HepG2 (cell line): Measurements from ENCODE around the gene DIPK1A.

ENCODE experiments used
- ADNP ChIP-seq: sonication (generic); formaldehyde crosslinking; IDR thresholded peaks from 2 replicates; pipeline ENCODE4 v1.4.0; 2020; ENCODE audit warnings: missing genetic modification reagents
- JUND ChIP-seq: sonication (generic); formaldehyde crosslinking; IDR thresholded peaks from 2 replicates; pipeline ENCODE4 v1.8.0; 2022; ENCODE audit warnings: mild to moderate bottlenecking, missing genetic modification reagents
- NFE2L1 ChIP-seq: sonication (generic); formaldehyde crosslinking; IDR thresholded peaks from 2 replicates; pipeline ENCODE4 v1.4.0; 2020; ENCODE audit warnings: missing genetic modification reagents, mild to moderate bottlenecking, borderline replicate concordance
- POLR2A ChIP-seq, 2 experiments: IDR thresholded peaks; 2 replicates each; pipeline ENCODE4 v1.6.1; 2011; ENCODE audit warnings: low read depth in 2 of 2, low read length in 2 of 2, mild to moderate bottlenecking in 1 of 2, moderate library complexity in 1 of 2; ENCODE audit not compliant: insufficient read depth in 1 of 2
- TAF1 ChIP-seq: sonication (generic); formaldehyde crosslinking; IDR thresholded peaks from 2 replicates; pipeline ENCODE4 v1.4.0; 2020; ENCODE audit warnings: missing genetic modification reagents
- ZBTB7A ChIP-seq: sonication (generic); formaldehyde crosslinking; IDR thresholded peaks from 2 replicates; pipeline ENCODE4 v1.8.0; 2022; ENCODE audit warnings: mild to moderate bottlenecking, missing genetic modification reagents
- ZNF12 ChIP-seq: sonication (generic); formaldehyde crosslinking; IDR thresholded peaks from 2 replicates; pipeline ENCODE4 v1.5.0; 2020; ENCODE audit warnings: missing genetic modification reagents
- TF ChIP-seq, protein P1 (sequence below): fragments of 450-650 bp; IDR thresholded peaks from 2 replicates; pipeline ENCODE4 v1.6.1; 2016
- TF ChIP-seq, protein P2 (sequence below): sonication (generic); formaldehyde crosslinking; IDR thresholded peaks from 2 replicates; pipeline ENCODE4 v1.5.0; 2020; ENCODE audit warnings: mild to moderate bottlenecking, missing genetic modification reagents, moderate library complexity

DNA sequence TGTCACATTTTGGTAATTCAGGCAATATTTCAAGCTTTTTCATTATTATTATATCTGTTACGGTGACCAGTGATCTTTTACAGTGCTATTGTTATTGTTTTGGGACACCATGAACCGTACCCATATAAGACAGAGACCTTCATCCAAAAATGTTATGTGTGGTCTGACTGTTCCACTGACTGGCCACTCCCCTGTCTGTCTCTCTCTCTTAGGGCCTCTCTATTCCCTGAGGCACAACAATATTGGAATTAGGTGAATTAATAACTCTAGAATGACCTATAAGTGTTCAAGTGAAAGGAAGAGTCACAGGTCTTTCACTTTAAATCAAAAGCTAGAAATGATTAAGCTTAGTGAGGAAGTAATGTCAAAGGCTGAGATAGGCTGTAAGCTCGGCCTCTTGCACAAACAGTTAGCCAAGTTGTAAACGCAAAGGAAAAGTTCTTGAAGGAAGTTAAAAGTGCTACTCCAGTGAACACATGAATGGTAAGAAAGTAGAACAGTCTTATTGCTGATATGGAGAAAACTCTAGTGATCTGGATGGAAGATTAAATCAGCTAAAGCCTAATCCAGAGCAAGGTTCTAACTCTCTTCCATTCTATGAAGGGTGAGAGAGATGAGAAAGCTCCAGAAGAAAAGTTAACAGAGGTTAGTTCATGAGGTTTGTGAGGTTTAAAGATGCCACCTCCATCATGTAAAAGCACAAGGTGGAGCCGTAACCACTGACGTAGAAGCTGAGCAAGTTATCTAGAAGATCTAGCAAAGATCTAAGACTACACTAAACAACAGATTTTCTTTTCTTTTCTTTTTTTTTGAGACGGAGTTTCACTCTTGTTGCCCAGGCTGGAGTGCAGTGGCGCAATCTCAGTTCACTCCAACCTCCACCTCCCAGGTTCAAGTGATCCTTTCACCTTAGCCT is 19.7 kb upstream of the DIPK1A start:
- no peak for TF ChIP-seq ZNF12 (CRISPR knock-in tag)
- TF ChIP-seq POLR2A (IDR thresholded peaks at IDR 0.05; ENCODE audit: insufficient read depth in 1 of 2, low read depth in 2 of 2, low read length in 2 of 2) = no peak
- no peak for TF ChIP-seq NFE2L1 (CRISPR knock-in tag)
- no peak for TF ChIP-seq TAF1
- TF ChIP-seq ZBTB7A (CRISPR knock-in tag) = no peak
- TF ChIP-seq ADNP (CRISPR knock-in tag) = no peak
- TF ChIP-seq, protein P1, sequence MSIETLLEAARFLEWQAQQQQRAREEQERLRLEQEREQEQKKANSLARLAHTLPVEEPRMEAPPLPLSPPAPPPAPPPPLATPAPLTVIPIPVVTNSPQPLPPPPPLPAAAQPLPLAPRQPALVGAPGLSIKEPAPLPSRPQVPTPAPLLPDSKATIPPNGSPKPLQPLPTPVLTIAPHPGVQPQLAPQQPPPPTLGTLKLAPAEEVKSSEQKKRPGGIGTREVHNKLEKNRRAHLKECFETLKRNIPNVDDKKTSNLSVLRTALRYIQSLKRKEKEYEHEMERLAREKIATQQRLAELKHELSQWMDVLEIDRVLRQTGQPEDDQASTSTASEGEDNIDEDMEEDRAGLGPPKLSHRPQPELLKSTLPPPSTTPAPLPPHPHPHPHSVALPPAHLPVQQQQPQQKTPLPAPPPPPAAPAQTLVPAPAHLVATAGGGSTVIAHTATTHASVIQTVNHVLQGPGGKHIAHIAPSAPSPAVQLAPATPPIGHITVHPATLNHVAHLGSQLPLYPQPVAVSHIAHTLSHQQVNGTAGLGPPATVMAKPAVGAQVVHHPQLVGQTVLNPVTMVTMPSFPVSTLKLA = no peak
- TF ChIP-seq, protein P2, sequence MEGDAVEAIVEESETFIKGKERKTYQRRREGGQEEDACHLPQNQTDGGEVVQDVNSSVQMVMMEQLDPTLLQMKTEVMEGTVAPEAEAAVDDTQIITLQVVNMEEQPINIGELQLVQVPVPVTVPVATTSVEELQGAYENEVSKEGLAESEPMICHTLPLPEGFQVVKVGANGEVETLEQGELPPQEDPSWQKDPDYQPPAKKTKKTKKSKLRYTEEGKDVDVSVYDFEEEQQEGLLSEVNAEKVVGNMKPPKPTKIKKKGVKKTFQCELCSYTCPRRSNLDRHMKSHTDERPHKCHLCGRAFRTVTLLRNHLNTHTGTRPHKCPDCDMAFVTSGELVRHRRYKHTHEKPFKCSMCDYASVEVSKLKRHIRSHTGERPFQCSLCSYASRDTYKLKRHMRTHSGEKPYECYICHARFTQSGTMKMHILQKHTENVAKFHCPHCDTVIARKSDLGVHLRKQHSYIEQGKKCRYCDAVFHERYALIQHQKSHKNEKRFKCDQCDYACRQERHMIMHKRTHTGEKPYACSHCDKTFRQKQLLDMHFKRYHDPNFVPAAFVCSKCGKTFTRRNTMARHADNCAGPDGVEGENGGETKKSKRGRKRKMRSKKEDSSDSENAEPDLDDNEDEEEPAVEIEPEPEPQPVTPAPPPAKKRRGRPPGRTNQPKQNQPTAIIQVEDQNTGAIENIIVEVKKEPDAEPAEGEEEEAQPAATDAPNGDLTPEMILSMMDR = no peak
- no peak for TF ChIP-seq JUND (CRISPR knock-in tag)
